C4-2B (cell line): ENCODE data around the gene SPOCD1.

Experiments
- H3K27ac ChIP-seq: fragments of 450-650 bp; 2 replicates; pipeline ENCODE4 v1.5.1; 2017
- CTCF ChIP-seq: fragments of 450-650 bp; conservative IDR thresholded peaks from 2 replicates; pipeline ENCODE4 v1.5.1; 2017; ENCODE audit warnings: mild to moderate bottlenecking
- ZFX ChIP-seq: fragments of 450-650 bp; IDR thresholded peaks from 2 replicates; pipeline ENCODE4 v1.6.1; 2017

SPOCD1 gene

GRCh38 chr1:31756578-31756977, 59.2 kb downstream of the SPOCD1 start:
- TF ChIP-seq ZFX, result no peak
- no peak for TF ChIP-seq CTCF
- no peak overlapping the region for H3K27ac ChIP-seq

GRCh38 chr1:31755850-31756492, 59.9 kb downstream of the SPOCD1 start:
- TF ChIP-seq CTCF (no peak), ZFX (no peak)
- no peak overlapping the region for H3K27ac ChIP-seq

- no peak overlapping the region for H3K27ac ChIP-seq
- no peak for TF ChIP-seq ZFX
- TF ChIP-seq CTCF, result no peak
Measured at GRCh38 chr1:31755197-31755611, 60.6 kb downstream of the SPOCD1 start.

DNA sequence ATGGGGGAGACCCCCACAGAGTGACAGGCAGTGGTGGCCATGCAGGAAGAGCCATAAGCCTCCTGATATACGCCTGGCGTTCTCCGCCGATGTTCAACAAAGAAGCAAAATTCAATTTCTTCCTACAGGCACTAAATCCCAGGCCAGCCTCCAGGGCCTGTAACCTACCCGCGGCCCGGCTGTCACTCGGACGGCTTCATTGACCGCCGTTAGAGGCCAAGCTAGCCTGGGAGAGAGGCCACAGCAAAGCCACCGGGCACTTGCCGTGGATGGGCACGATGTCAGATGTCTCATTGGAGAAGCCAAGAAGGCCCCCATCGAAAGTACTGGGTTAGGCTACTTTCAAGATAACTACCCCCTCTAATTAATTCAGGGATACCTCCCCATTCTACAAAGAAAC, 61.4 kb downstream of the SPOCD1 start:
- no peak for TF ChIP-seq ZFX
- no peak for TF ChIP-seq CTCF
- H3K27ac ChIP-seq, result no peak overlapping the region

GRCh38 chr1:31753707-31754349, 62.0 kb downstream of the SPOCD1 start:
- H3K27ac ChIP-seq, result no peak overlapping the region
- TF ChIP-seq ZFX (no peak), CTCF (no peak)

- TF ChIP-seq ZFX, result no peak
- no peak for TF ChIP-seq CTCF
- no peak overlapping the region for H3K27ac ChIP-seq
Measured at GRCh38 chr1:31752952-31753475, 62.8 kb downstream of the SPOCD1 start.

- no peak for TF ChIP-seq ZFX
- no peak overlapping the region for H3K27ac ChIP-seq
Measured at GRCh38 chr1:31752258-31752657, 63.6 kb downstream of the SPOCD1 start.

GRCh38 chr1:31751822-31752241, 64.0 kb downstream of the SPOCD1 start:
- TF ChIP-seq ZFX (no peak), CTCF (no peak)
- no peak overlapping the region for H3K27ac ChIP-seq
